H1 (cell line): Measurements from ENCODE around the gene ZNF446. TPM values are rescaled to one million over a fixed set of nuclear protein-coding genes. Genes with fewer than 3 reads are reported as not detected.

Experiments
- CHD2 ChIP-seq: IDR thresholded peaks from 2 replicates; pipeline ENCODE4 v1.6.1; 2012; ENCODE audit warnings: low read length, improper control_type of control experiment
- CHD7 ChIP-seq: fragments of 300-600 bp; sonication (generic); IDR thresholded peaks from 2 replicates; pipeline ENCODE4 v1.7.1; 2012; ENCODE audit warnings: low read length, moderate library complexity, mild to moderate bottlenecking, inconsistent platforms; ENCODE audit not compliant: insufficient replicate concordance
- HDAC2 ChIP-seq, 2 experiments: fragments of 300-600 bp in 1 of 2; sonication (generic) in 1 of 2; IDR thresholded peaks; 2 replicates each; pipeline ENCODE4 v1.6.1; 2011 to 2012; ENCODE audit warnings: low read depth in 2 of 2, low read length in 2 of 2, mild to moderate bottlenecking in 2 of 2, moderate library complexity in 2 of 2, borderline replicate concordance in 1 of 2, inconsistent platforms in 1 of 2
- RBBP5 ChIP-seq: IDR thresholded peaks from 2 replicates; pipeline ENCODE4 v1.7.1; 2012; ENCODE audit warnings: low read depth, mild to moderate bottlenecking, inconsistent platforms, low read length, moderate library complexity, borderline replicate concordance
- SP1 ChIP-seq: IDR thresholded peaks from 2 replicates; pipeline ENCODE4 v1.6.1; 2011; ENCODE audit warnings: low read depth, low read length
- TAF7 ChIP-seq: optimal IDR thresholded peaks from 2 replicates; pipeline ENCODE3; 2011; ENCODE audit warnings: low read depth, mild to moderate bottlenecking, inconsistent platforms, low read length, moderate library complexity, borderline replicate concordance
- polyA plus RNA-seq, 7 experiments: library from polyadenylated mRNA; depleted of rRNA in 3 of 7; stranded (reverse) in 5 of 7; unstranded in 2 of 7; fragments of >200 nt in 5 of 7; fragments of 200-250 nt in 2 of 7; gene quantifications; 1 replicate in 5 of 7; 2 replicates in 1 of 7; 4 replicates in 1 of 7; pipeline versions ENCODE4 v1.2.1 to v1.2.3, GENCODE V29; 2011 to 2013; ENCODE audit warnings: missing spikeins in 2 of 7, mixed read lengths in 2 of 7
- total RNA-seq: library from RNA; stranded (reverse); fragmentation: NEBNext Ultra II Directional; extraction: Animal tissue kit (Norgen Biotek cat#: 25700); gene quantifications from 2 replicates; pipeline ENCODE4 v1.2.1, GENCODE V29; 2021

Gene ZNF446
- total and polyA plus RNA-seq, 2 of the 8 experiments (the other 6 are each of a cell fraction or from before 2014, with no cell fraction given), result 4.1 to 5.5 TPM

GRCh38 chr19:58477130-58477529 is 978 bp downstream of the ZNF446 start (continued):
- TF ChIP-seq CHD7 (no peak), TAF7 (no peak), CHD2 (no peak), SP1 (no peak), HDAC2 (IDR thresholded peaks at IDR 0.05; ENCODE audit: borderline replicate concordance in 1 of 2, low read depth in 2 of 2, low read length in 2 of 2) (no peak), RBBP5 (no peak)
